ENCODE measurements around the gene VPS45. TPM values are rescaled to one million over a fixed set of nuclear protein-coding genes. Genes with fewer than 3 reads are reported as not detected.
A peak's percentile ranks its signal among the peaks of the same experiment; 100 is the strongest.

VPS45 gene
- total and polyA plus RNA-seq, 2 of the 13 experiments (the other 11 are each of a cell fraction or from before 2014, with no cell fraction given), result 15.2 to 25.2 TPM

GRCh38 chr1:150067184-150068108, at the start of gene VPS45 (continued):
- TF ChIP-seq HIC2 (CRISPR knock-in tag; IDR thresholded peaks at IDR 0.05; ENCODE audit: low read depth) (peak; percentile 47; the same call in 1 of the 2 replicates), BRF2 (CRISPR knock-in tag; IDR thresholded peaks at IDR 0.05) (peak; percentile 82), TFDP2 (CRISPR knock-in tag; IDR thresholded peaks at IDR 0.05) (peak; percentile 79), FOXJ3 (CRISPR knock-in tag; IDR thresholded peaks at IDR 0.05; ENCODE audit: borderline replicate concordance) (no peak), NR0B2 (CRISPR knock-in tag; IDR thresholded peaks at IDR 0.05) (peak; percentile 80), ZNF777 (CRISPR knock-in tag; IDR thresholded peaks at IDR 0.05) (peak; percentile 62; the same call in 1 of the 2 replicates), CREM (IDR thresholded peaks at IDR 0.05) (peak; percentile 66), CREM (CRISPR knock-in tag; IDR thresholded peaks at IDR 0.05) (no peak), RFX1 (IDR thresholded peaks at IDR 0.05) (no peak), ZNF354B (CRISPR knock-in tag; IDR thresholded peaks at IDR 0.05) (peak; percentile 71; the same call in 1 of the 2 replicates), ZC3H4 (CRISPR knock-in tag; IDR thresholded peaks at IDR 0.05; ENCODE audit: borderline replicate concordance) (no peak), ZNF709 (CRISPR knock-in tag; IDR thresholded peaks at IDR 0.05) (peak; percentile 42; the same call in 1 of the 2 replicates), ZFX (CRISPR knock-in tag; IDR thresholded peaks at IDR 0.05; ENCODE audit: low read depth) (peak; percentile 96), NR2F6 (IDR thresholded peaks at IDR 0.05) (no peak), NR2F6 (CRISPR knock-in tag; IDR thresholded peaks at IDR 0.05) (0 out of 2 replicates have a peak, but pooled peaks have one; percentile 17), GFI1 (CRISPR knock-in tag; IDR thresholded peaks at IDR 0.05; ENCODE audit: borderline replicate concordance) (peak; percentile 82), PLSCR1 (CRISPR knock-in tag; IDR thresholded peaks at IDR 0.05; ENCODE audit: borderline replicate concordance) (no peak), ZSCAN29 (CRISPR knock-in tag; conservative IDR thresholded peaks at IDR 0.05) (0 out of 2 replicates have a peak, but pooled peaks have one; percentile 54), MAFF (IDR thresholded peaks at IDR 0.05; ENCODE audit: low read depth, low read length) (no peak), ZNF615 (CRISPR knock-in tag; IDR thresholded peaks at IDR 0.05; ENCODE audit: borderline replicate concordance) (peak; percentile 86; the same call in 1 of the 2 replicates), ZNF414 (CRISPR knock-in tag; IDR thresholded peaks at IDR 0.05) (peak; percentile 49; the same call in 1 of the 2 replicates), PRMT3 (CRISPR knock-in tag; IDR thresholded peaks at IDR 0.05; ENCODE audit: borderline replicate concordance, low read depth) (no peak), IRX3 (CRISPR knock-in tag; IDR thresholded peaks at IDR 0.05; ENCODE audit: borderline replicate concordance, low read depth) (0 out of 2 replicates have a peak, but pooled peaks have one; percentile 69)

Data from HepG2 (cell line).